Kasumi-1 (cell line): ENCODE results near the gene GLI3.

ENCODE experiments used
- DNase-seq, 2 experiments: peaks; one replicate each; lab custom pipeline; 2025; lab: John Stamatoyannopoulos, UW

The GLI3 gene

GRCh38 chr7:41999736-42000283, 237.2 kb downstream of the GLI3 start:
- DNase-seq = no peak

- DNase-seq = no peak
Observed at GRCh38 chr7:41998041-41998440, 239.0 kb downstream of the GLI3 start.

GRCh38 chr7:41997151-41997550, 239.9 kb downstream of the GLI3 start:
- DNase-seq = no peak

DNA sequence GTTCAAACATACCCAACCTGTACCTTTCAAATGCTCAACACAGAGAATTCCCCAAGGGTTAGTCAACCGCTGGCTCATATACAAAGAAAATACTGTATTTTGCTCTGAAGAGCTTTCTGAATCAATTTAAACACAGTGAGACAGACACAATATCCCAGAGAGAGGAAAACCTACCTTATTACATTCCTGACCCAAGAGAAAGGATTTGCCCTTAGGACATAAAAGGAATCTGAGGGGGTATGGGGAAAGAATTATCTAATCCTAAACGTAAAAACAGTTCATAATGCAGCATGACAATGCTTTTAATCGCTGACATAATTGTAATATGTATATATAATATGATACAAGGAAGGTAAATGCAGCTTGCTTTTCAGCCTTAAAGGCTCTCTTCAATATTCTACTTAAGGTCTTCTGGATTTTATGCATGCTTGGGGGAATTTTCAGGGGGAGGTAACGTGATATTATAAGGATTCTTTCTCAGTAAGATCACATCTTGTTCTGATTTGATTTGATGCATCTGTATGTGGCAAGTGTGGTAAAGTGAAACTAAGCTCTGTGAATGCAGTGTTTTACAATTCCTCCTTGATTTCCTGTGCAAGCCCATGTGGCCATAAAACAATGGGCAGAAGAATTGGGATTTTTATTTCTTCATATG, 240.5 kb downstream of the GLI3 start:
- no peak for DNase-seq

DNA sequence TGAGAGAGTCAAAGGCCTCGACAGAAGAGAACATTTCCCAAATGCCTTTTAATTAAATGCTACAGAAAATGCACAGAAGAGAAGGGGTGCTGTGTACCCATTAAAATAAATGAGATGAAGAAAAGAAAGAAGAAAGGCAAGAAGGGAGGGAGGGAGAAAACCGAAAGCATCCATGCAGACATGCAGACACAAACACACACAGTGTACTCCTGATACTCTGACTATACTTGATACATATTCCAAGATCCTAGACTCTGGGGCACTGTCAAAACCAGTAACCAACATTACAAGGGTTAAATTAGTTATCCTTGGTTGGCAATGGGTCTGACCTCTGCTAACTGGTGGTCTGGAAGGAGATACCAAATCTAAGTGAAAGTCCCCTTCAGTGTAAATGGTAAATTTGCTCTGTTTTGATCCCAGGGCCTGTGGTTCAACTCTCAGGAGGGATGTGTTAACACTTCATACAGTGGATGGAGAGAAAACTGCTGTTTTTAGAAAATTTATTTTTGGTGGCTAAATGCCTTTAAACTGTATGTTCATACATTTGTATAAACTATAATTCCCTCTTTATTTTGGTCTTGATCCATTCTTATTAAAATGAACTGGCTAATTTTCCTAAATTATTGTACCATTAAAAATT, 241.3 kb downstream of the GLI3 start:
- DNase-seq = no peak

GRCh38 chr7:41994746-41995110, 242.3 kb downstream of the GLI3 start:
- DNase-seq = no peak

GRCh38 chr7:41994036-41994745, 242.8 kb downstream of the GLI3 start:
- peak; percentile 36 to 74 for DNase-seq

DNA sequence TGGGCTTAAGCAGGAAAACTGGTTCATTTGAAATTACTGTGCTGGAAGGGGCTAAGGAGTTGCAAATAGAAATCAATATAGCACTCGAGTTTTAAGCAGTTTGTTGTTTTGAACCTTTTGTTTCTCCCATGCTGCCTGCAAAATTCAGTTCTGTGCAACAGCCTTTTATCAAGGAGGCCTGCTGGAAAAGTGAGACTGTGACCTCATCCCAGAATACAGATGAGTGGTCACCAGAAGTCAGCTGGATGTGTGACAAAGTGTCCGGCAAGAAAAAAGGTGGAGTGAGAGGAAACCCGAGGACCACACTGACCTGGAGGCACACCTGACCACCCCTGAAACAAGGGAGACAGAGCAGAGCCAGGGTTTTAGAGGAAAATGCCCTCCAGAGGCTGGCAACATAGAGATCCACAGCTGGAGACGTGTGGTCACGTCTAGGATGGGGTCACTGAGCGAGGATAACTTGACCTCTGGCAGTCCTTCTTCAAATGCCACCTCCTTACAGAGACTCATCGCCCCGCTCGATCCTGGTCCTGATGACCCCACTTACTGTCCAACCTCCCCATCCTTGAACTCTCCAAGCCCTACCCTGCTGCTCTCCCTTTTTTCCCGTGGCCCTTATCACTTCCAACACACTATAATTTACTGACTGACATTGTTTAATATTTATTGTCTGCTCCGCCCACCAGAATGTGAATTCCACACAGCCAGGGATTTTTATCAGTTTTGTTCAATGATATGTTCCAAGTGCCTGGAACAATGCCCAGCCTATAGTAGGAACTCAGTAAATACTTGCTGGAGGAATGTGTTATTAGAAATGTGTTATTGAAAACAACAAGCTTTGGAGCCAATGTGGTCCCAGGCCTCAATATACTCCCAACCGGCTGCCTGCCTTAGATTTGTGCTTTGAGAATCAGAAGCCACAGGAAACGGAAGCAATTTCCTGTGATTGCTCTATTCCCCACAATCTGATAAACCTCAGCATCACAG, 243.8 kb downstream of the GLI3 start:
- peak in 1 of 2 experiments; percentile 15 for DNase-seq

- DNase-seq = peak in 1 of 2 experiments; percentile 18
Observed at GRCh38 chr7:41984888-41985287, 252.1 kb downstream of the GLI3 start.

DNA sequence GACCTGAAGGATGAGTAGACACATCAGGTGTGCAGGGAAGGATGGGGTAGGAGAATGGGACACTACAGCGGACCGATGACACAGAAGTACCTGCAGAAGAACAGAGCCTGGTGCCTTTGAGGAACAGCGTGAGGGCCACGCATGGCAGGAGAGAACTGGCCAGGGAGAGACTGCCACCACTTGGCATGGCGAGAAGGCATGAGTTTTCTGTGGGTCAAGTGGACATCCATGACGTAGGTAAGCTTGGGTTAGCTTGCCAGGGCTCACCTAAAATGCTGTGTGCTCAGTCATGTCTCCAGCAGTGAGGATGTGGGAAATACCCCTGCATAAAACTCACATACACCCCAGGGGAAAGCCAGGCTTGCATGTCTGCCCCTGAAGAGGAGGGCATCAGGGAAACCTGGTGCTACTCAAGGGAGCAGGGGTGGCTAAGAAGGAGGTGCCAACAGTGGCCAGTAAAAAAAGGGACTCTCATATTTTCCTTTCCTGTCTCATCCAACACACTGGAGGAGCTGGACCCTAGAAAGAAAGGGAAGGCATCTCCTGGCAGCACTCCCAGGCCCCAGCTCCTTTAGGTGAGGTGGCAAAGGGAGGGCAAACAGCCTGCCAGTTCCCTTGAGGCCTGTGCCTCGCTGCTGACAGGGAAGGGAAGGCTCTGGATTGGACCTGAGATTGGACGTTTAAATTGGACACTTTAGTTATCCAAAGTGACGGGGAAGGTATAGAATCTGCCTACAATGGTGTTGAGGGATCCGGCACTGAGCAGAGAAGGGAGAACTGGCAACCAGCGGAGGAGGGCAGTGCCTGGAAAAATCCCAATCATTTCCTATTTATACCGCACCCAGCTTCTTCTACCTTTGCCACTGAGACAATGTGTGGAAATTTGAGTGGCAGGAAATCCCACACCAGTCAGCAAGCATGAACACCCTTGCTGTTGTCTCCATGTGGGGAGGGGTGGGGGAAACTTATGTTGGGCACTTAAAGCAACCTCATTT, 255.7 kb downstream of the GLI3 start:
- DNase-seq = no peak

DNA sequence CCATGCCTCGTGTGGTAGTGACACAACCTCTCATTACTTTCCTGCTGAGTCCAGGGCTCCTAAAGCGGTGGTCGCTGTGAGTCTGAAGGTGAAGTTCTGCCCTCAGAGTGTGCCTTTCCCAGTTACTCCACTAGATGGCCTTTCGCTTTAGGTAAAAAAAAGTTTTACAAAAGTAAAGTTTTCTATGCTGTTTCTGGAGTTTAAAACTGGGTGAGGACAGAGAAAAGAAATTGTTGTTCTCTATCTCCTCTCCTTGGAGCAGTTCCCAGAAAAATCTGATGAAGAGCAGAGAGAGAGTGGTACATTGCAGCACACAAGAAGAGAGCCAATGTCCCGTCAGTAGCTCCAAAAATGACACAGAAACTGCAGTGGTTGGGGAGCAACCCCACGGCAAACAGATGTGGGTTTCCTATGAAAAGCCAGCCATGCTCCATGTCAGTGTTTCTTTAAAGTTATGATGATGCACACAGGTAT, 257.1 kb downstream of the GLI3 start:
- DNase-seq = peak; percentile 84 to 94

DNA sequence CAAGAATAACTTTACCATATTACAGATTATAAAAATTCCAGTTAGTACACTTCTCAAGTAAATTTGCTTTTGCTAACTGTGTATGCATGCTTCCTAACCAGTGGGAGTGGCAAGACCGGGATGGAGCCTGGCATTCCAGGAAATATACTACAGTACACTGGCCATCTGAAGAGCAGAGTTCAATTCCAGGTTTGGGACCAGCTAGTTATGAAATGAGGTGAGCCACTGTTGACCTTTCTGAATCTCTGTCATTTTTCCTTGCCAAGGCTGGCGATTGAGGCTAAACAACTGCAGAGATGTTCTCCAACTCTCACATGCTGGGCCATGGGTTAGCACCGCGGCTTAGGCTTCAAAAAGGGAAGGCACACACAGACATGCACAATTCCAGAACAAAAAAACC, 258.2 kb downstream of the GLI3 start:
- DNase-seq = no peak

GRCh38 chr7:41977661-41978060, 259.3 kb downstream of the GLI3 start:
- no peak for DNase-seq

GRCh38 chr7:41977151-41977651, 259.8 kb downstream of the GLI3 start:
- DNase-seq = peak; percentile 82 to 88

DNA sequence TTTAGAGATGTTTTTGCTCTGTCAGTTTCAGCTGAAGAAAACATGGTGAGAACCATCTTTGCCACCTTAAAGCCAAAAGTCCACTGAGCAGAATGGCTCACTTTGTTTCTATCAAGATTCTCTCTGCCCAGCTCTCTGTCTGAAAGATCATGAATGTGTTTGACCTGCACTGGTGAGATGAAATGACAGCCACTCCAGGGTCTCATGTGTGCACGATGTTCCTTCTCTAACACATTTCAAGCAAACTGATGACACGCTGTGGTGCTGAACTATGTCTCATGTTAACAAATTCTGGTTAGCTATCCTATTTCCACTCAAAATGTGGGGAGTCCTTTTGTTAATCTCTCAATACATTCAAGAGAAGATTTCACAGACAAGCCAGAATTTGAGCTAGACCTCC, 260.6 kb downstream of the GLI3 start:
- no peak for DNase-seq

- DNase-seq = no peak
Observed at GRCh38 chr7:41975849-41976248, 261.2 kb downstream of the GLI3 start.

DNA sequence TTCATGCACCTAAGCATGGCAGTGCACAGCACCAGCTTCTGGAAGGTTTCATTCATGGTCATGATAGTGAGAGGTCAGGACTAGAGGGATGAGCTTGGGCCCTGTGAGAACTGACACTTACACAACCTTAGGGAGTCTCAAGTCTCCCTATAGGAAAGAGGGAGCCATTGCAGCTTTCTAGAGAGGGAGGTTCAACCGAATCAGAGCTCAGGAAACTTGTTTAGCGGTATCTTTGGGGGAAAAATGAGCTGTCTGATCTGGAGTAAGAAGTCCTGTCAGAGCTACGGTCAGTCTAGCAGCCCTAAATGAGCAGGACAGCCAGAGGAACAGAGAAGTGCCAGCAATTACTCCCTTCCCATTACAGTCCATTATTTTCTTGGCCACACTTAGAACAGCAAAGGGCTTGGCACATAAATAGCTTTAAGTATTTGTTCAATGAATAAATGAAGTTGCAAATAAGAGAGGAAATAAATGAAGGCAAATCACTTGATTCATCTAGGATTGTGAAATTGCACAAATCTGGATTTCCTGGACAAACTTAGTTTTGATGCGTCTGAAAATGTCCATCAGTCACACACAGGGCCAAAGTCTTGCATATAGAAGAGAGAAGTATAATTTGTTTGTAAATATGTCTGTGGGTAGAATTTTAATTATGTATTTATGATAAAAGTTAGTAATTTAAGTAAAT, 262.0 kb downstream of the GLI3 start:
- no peak for DNase-seq

- DNase-seq = no peak
Observed at GRCh38 chr7:41973202-41973730, 263.7 kb downstream of the GLI3 start.

GRCh38 chr7:41972776-41973175, 264.2 kb downstream of the GLI3 start:
- no peak for DNase-seq
